ENCODE measurements around the gene RAB11FIP4.
"Not testable (repeated sequence)": the region's sequence is repeated elsewhere in the genome, so short reads cannot be mapped to it uniquely, and the experiment has no call there.

RAB11FIP4 gene

DNA sequence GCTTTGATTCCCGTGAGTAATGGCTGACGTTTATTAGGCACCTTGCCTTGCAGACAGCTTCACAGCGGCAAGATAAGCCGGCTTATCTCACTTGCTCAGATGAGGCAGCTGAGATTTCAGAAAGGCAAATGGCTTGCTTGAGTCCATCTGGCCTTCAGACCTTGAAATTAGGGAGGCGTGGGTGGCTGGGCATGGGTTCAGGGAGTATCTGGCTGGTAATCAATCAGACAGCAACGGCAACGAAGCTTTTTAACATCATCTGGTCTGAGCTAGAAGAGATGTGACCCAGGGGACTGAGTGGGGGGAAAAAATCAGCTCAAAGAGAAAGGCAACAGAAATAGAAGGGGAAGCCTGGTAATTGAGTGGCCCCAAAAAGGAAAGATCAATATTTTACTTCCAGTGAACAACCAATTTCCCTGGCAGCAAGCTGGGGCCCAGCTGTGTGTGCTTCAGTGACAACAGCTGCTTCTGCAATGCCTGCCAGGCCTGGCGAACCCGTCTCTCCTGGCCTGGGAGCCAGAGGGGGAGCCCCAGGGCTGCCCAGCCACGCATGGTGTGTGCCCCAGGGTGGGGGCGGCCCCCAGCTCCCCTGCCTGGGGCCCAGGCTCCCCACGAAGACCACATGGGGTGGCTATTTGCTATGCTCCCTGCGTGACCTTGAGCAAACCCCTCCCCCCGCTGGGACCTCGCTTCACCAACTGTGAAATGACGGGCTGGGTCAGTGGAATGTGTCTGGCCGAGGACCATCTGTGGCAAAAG is 34.0 kb downstream of the RAB11FIP4 start:
- Histone ChIP-seq H3K4me3 (no peak overlapping the region), H3K27ac (no peak overlapping the region)

DNA sequence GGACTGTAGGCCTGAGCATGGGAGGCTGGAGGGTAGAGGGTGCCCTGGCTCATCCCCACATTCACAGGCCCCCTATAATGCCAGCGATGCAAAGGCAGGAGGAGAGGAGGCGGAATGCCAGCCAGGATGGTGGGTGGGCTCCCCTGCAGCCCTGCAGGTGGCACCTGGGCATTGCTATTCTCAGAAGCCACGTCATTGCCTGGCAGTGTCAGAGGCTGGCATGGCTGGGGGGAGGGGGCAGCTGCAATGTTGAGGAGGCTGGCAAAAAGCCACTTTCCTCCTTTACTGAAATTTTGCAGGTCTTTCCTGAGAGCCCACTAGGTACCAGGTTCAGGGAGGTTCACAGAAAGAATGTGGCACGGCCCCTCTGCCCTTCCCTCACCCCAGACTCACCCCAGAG is 36.2 kb downstream of the RAB11FIP4 start:
- H3K27ac ChIP-seq: no peak overlapping the region
- no peak overlapping the region for H3K4me3 ChIP-seq

DNA sequence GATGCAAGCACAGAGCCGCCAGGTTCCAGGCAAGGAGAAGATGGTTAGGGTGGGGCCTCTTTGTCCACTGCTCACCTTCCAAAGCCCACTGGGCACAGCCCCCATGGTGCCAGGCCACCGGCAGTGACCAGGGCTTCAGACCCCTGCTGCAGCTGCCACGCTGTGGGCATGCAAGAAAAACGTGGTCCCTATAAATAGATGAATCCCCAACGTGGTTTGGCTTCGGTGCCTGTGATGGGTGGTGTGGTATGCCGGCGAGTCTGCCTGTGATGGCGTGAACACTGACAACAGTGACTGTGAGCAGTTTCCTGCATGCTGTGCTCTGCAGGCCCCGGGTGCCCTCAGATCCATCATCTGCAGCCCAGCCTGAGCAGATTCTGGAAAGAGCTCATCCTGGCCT is 36.6 kb downstream of the RAB11FIP4 start:
- Histone ChIP-seq H3K4me3 (no peak overlapping the region), H3K27ac (no peak overlapping the region)

DNA sequence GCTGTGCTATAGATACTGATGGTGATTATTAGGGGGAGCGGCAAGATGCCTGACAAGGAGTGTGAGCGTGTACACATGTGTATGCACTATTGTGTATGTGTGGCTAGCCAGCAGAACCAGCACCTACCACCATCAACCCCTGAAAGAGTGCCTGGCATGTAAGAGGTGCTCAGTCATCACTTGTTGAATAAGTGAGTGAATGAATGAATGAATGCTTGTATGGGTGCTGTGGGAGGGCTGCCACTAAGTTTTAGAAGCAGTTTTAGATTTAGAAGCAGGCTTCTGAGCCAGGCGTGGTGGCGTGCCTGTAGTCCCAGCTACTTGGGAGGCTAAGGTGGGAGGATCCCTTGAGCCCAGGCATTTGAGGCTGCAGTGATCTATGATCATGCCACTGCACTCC is 37.0 kb downstream of the RAB11FIP4 start:
- Histone ChIP-seq H3K4me3 (no peak overlapping the region), H3K27ac (no peak overlapping the region)

DNA sequence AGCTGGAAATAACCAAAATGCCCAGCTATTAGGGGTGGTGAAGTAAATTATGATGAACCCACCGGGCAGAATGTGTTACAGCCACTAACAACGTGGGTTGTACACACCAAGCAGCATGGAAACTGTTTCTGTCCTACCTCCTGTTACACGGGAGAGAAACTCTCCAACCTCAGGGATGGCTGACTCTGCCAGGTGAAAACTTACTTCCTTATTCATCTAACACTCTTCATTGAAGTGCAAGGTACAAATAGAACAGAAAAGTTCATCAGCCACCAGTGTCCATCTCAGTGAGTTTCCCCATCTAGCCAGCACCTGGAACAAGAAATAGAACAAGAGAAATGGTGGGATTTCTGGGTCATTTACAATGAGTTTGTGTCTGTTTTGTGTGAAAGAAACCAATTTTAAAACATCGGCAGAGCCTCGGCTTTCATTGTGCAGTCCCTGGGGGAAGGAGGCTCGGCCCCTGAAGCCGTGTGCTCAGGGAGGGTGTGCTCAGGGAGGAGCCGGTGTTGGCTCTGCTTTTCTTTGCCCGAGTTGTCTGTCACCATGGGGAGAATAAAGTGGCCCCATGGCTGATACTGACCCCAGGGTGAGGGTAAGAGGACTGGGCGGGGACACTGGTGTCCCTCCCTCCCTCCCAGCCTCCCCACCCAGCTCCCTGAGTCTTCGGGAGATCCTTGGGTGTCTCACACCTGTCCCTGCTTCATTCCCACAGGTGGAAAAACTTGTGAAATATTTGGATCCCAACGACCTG is 39.8 kb downstream of the RAB11FIP4 start:
- Histone ChIP-seq H3K27ac (no peak overlapping the region), H3K4me3 (no peak overlapping the region)

DNA sequence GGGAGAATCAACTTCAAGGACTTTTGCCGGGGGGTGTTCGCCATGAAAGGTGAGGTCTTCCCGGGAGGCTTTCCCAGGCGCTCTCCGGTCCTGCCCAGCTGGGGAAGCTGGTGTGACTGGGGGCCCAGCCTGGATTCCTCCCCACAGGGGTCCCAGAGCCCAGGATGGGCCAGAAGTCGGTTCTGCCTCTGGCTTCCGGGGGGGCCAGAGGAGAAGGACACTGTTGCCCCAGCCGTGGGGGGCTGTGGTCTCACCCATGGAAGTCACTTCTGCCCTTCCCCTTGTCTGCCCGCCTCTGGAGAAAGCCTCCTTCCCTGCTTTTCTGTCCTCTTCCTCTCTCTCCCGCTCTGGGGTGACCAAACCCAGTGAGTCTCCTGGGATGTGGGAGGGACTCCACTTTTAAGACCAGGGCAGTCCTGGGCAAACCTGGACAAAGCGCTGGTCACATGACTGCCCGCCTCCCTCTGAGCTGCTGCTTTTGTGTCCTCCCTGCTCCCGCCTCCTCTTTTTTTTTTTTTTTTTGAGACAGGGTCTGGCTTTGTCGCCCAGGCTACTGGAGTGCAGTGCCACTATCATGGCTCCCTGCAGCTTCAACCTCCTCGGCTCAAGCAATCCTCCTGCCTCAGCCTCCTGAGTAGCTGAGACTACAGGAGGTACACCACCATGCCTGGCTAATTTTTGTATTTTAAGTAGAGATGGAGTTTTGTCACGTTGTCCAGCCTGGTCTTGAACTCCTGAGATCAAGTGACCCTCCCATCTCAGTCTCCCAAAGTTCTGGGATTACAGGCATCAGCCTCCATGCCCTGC is 40.6 kb downstream of the RAB11FIP4 start:
- Histone ChIP-seq H3K27ac (no peak overlapping the region), H3K4me3 (no peak overlapping the region)

DNA sequence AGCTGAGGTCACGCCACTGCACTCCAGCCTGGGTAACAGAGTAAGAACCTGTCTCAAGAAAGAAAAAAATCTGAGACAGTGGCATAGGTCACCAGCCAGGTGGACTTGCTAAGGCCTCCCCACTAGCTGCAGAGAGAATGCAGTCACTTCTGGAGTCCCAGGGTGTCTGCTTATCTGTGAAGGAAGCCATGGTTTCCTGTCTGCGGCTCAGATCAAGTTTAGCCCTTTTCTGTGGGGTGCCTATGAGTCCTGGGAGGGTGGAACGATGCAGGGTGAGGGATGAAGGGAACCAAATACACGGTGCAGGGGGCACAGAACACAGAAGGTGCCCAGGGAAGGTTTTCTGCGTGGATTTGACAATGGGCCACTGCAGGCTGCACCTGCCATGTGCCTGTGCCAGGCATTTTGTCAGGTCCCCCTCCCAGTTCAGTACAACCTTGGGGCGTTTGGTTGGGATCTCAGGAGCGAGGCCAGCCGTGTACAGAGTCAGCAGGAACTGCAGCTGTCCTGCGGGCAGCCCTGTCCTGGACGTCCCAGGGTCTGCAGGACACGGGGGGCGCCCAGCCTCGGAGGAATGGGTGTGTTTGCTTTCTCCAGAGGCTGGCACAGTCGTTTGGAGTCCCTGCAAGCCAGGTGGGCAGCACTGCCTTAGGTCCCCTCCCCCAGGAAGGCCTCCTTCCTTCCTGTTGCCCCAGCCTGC is 41.8 kb downstream of the RAB11FIP4 start:
- no peak overlapping the region for H3K27ac ChIP-seq

DNA sequence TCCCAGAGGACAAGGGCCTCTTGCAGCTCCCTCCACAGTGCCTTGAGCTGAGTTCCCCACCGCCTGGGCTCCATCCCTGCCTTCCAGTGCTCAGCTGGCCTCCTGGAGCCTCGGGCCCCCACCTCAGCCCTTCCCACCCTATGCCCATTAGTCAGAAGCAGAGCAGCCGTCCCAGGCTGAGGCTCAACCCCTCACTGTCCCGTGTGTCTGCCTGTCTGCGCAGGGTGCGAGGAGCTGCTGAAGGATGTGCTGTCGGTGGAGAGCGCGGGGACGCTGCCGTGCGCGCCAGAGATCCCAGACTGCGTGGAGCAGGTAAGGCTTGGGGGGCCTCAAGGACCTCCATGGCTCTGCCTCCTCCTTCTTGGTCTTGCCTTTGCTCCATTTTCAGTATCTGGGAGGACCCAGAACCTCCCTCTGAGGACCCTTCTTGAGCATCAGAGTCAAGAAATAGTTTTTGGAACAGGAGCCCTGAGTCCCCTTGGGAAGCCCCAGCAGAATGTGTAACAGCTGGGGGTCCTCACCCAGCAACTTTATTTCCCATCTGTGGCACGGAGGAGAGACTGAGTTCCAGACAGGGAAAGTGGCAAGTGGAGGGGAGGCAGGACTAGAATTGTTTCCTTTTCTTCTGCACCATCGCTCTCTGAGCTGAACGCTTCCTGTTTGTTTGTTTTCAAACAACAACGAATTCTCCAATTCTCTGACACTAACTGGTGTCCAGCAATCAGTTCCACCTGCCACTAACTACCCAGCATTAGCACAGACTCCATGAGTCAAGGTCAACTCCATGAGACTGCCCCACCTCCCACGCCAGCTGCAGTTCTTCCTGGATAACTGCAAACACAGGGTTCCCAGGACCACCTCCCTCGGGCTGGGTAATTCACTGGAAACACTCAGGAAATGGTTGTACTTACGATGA is 42.6 kb downstream of the RAB11FIP4 start:
- Histone ChIP-seq H3K27ac (no peak overlapping the region), H3K4me3 (no peak overlapping the region)

More for the DNA sequence above, 41.8 kb downstream of the RAB11FIP4 start:
- H3K4me3 ChIP-seq: no peak overlapping the region

DNA sequence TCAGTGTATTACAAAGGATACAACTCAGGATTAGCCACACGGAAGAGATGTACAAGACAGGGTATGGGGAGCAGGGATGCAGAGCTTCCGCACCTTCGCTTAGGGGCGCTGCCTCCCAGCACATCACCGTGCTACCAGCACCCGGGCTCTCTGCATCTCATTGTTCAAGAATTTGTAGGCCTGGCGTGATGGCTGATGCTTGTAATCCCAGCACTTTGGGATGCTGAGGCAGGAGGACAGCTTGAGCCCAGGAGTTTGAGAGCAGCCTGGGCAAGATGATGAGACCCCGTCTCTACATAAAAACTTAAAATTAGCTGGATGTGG is 43.2 kb downstream of the RAB11FIP4 start:
- Histone ChIP-seq H3K4me3 (no peak overlapping the region), H3K27ac (no peak overlapping the region)

DNA sequence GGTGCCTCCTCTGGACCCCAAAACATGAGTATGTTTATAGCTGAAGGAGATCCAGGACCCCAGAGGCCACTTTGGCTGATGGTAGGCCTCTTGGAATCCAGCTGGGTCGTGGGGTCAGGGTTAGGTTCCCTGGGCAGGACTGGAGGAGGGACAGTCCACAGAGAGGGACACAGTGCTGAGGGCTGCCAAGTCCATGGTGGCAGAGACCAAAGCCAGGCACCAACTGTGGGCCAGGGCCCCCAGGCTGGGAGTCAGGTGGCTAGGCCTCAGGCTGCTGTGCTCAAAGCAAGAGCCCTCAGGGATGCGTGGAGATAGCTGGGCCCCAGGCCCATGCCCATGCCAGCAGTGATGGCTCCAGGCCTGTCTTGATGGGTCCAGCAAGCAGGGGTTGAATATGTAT is 44.1 kb downstream of the RAB11FIP4 start:
- Histone ChIP-seq H3K4me3 (no peak overlapping the region), H3K27ac (no peak overlapping the region)

DNA sequence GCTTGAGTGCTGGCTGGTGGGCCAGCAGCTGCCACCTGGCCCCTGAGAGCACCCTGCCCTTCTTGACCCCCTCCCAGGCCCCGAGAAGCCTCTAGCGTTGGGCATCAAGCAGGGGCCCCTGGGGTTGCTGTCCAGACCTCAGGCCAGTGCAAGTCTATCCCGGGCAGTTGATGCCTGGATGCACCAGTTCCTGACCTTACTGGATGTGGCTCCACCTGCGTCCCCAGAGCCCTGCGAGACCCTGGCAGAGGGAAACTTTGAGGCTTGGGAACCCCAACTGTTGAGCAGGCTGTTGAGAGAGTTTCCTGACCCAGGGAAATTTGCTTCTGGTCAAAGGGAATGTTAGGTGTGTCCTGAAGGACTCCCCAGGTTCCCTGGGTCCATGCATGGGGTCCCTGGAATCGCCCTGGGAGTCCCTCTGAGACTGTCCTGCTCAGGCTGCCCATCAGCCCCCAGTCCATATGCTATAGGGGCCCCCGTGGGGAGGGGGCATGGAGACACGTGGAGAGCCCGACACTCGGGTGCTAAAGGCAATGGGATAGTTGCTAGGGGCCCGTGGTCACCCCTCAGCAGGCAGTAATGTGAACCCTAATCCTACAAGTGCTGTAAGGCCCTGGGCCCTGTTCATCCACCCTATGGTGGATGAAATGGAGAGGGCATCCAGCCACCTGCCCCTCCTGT is 46.4 kb downstream of the RAB11FIP4 start:
- H3K4me3 ChIP-seq: no peak overlapping the region

DNA sequence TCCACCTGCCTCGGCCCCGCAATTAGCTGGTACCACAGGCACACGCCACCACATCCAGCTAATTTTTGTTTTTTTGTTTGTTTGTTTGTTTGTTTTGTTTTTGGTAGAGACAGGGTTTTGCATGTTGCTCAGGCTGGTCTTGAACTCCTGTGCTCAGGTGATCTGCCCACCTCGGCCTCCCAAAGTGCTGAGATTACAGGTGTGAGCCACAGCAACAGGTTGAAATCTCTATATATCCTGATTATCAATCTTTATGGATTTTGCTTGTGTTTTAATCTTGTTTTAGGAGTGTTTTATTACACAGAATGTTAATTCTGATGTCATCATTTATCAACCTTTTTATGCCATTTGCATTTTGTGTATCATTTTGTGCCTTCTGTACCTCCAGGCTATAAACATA is 48.2 kb downstream of the RAB11FIP4 start:
- Histone ChIP-seq H3K4me3 (no peak overlapping the region), H3K27ac (no peak overlapping the region)

More for the DNA sequence above, 46.4 kb downstream of the RAB11FIP4 start:
- no peak overlapping the region for H3K27ac ChIP-seq

DNA sequence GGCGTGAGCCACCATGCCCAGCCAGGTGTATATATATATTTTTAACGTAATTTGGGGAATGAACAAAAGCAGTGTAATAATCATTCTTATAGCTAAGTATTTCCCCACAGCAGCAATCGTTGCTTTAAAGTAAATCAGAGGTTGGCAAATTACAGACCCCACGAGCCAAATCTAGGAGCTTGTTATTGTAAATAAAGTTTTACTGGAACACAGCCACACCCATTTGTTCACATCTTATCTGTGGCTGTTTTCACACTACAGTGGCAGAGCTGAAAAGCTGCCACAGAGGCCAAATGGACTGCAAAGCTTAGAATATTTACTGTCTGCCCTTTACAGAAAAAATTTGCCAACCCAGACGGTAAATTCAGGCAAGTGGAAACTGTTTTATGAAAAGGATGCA is 50.8 kb downstream of the RAB11FIP4 start:
- Histone ChIP-seq H3K4me3 (no peak overlapping the region), H3K27ac (no peak overlapping the region)

DNA sequence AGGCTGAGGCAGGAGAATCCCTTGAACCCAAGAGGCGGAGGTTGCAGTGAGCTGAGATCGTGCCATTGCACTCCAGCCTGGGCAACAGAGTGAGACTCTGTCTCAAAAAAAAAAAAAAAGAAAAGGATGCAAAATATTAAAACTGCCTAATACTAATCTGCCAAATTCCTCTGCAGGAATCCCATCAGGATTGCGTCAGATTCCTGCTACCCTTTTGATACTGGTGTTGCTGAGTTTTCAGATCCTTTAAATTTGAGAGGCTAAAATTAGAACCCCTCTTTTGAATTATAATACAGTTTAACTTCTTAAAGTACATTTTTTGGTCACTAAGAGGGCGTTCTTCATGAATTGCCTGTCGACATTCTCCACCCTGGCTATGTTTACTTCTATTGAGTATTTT is 51.4 kb downstream of the RAB11FIP4 start:
- H3K27ac ChIP-seq, H3K4me3 ChIP-seq: not testable (repeated sequence)

DNA sequence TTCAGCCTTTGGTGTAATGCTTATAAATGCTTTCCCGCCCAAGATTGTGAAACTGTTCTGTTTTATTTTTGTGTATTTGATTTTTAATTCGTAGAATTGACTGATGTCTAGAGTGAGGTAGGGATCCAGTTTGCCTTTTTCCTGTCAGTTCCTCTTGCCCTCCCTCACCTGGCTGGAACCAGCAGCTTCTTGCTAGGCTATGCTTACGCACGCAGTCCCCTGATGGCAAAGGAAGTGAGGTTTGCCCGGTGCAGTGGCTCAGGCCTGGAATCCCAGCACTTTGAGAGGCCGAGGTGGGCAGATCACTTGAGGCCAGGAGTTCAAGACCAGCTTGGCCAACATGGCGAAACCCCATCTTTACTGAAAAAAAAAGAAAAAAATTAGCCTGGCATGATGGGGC is 51.9 kb downstream of the RAB11FIP4 start:
- H3K4me3 ChIP-seq: no peak overlapping the region
- H3K27ac ChIP-seq: no peak overlapping the region

DNA sequence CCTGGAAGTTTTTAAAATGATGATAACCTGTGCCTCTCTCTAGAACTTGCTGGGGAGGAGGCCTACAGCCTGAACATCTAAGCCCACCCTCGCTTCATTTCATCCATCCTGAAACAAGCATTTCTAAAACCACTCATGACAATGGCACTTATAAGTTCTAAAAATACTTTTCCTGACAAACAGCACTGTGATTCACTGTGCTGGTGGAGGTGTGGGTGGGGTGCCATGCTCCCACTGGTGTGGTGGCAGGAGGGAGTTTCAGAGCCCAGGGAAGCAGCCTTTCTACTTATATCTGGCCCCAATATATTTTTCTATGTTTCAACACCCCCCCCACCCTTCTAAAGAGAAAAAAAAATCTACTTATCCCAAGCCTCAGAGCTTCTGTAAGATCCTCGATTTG is 52.6 kb downstream of the RAB11FIP4 start:
- Histone ChIP-seq H3K27ac (no peak overlapping the region), H3K4me3 (no peak overlapping the region)

DNA sequence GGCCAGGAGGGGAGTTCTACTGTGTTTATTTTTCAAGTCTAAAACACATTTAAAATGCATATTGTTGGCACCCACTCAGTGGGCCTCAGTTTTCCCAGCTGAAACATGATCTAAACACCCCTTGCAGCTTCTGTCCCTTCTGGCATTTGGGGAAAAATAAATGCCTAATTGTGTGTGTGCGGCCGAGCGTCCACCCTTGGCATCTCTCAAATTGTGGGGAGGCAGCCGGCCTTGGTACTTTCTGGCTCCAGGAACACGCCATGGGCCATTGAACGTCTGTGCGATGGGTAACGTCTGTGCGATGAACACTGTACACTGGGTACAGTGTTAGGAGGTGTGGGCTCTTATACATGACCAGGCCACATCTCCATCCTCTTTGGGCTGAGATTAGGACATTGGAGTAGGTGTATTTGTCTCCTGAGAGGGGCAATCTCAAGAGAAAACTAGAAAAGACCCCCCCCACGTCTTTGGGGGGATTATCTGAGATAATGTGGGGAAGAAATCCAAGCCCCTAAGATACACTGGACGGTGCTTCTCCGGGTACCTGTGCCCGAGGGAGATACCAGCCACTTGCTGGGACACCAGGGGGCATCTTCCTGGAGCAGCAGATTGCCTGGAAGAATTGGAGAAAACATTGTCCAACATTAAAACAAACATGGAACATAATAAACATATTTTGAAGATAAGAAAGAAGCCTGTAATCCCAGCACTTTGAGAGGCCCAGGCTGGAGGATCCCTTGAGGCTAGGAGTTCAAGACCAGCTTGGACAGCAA is 54.9 kb downstream of the RAB11FIP4 start:
- H3K27ac ChIP-seq: no peak overlapping the region
- H3K4me3 ChIP-seq: no peak overlapping the region

Data from skin epidermis (tissue), 12 donors.